Spleen (tissue), 7 donors: ENCODE results near the gene NOD2.

ENCODE experiments used
- POLR2AphosphoS5 ChIP-seq, 3 donors: sonication (generic); formaldehyde crosslinking; IDR thresholded peaks; one replicate each; pipeline ENCODE4 v1.5.1; 2017; ENCODE audit warnings: antibody characterized with exemption in 3 of 3
- TF ChIP-seq, protein P1 (sequence below), 11 experiments: fragments of 200-600 bp in 7 of 11; fragments of 450-650 bp in 4 of 11; sonication (generic) in 4 of 11; IDR thresholded peaks in 8 of 11; conservative IDR thresholded peaks in 3 of 11; 1 replicate in 7 of 11; 2 replicates in 4 of 11; pipeline versions ENCODE4 v1.4.0 to v1.8.0; 2016 to 2021; ENCODE audit warnings: antibody characterized with exemption in 11 of 11, inconsistent platforms in 4 of 11, mild to moderate bottlenecking in 1 of 11
- donor health status: DM: no; HTN: no; CAD: no; lungs with moderate emphysema.
- donor health status: DM: no; HTN: no; CAD: no.
- donor health status: DM: no; HTN: no; CAD: no.

DNA sequence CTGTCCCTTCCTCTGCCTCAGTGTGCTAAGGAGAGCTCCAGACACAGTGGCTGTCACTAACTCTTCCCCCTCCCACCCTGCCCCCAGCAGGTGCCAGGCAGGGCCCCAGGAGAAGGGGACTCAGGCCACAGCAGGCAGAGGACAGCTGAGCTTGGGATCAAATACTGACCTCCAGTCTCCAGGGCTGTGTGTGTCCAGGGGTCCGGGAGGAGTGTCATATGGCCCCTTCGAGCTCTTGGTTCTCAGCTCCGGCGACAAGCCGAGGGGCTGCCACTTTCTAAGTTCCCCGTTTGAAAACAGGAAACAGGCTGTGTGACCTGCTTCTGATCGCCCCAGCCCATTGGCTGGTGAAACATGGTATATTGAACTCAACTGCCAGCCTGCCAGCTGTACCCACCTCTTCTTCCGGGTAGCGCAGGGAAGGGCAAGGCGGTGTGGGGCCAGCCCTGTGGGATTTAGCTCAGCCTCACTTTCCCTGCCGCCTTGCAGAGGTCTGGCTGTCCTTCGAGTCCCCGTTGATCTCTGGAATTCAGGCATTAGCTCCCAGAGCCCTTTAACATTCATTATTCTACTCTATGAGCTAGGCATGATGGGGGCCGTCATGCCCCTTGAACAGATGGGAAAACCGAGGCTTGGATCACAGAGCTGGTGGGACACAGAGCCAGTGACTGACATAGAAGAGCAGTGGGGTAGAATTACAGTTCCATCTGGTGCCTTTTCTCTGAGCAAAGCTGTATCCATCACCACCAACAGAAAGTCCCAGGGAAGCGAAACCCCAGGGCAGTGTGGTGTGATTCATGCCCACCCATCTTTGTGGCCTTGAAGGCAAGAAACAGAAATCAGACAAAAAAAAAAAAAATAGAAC is 12.2 kb upstream of the NOD2 start, which contains the start of gene SNX20:
- TF ChIP-seq, protein P1, sequence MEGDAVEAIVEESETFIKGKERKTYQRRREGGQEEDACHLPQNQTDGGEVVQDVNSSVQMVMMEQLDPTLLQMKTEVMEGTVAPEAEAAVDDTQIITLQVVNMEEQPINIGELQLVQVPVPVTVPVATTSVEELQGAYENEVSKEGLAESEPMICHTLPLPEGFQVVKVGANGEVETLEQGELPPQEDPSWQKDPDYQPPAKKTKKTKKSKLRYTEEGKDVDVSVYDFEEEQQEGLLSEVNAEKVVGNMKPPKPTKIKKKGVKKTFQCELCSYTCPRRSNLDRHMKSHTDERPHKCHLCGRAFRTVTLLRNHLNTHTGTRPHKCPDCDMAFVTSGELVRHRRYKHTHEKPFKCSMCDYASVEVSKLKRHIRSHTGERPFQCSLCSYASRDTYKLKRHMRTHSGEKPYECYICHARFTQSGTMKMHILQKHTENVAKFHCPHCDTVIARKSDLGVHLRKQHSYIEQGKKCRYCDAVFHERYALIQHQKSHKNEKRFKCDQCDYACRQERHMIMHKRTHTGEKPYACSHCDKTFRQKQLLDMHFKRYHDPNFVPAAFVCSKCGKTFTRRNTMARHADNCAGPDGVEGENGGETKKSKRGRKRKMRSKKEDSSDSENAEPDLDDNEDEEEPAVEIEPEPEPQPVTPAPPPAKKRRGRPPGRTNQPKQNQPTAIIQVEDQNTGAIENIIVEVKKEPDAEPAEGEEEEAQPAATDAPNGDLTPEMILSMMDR (IDR thresholded peaks at IDR 0.05 in 8 of 11, conservative IDR thresholded peaks at IDR 0.05 in 3 of 11), result no peak
- TF ChIP-seq POLR2AphosphoS5 (IDR thresholded peaks at IDR 0.05), result peak; percentile 76 to 93 (median 90)
